Transverse colon (tissue), 4 donors: ENCODE results near the gene AGBL4.

ENCODE experiments used
- CTCF ChIP-seq, 5 experiments: fragments of 200-600 bp in 3 of 5; fragments of 450-650 bp in 2 of 5; sonication (generic) in 3 of 5; IDR thresholded peaks; 1 replicate in 2 of 5; 2 replicates in 3 of 5; pipeline ENCODE4 v1.5.1; 2016 to 2017; ENCODE audit warnings: antibody characterized with exemption in 5 of 5, inconsistent platforms in 3 of 5, mild to moderate bottlenecking in 2 of 5, moderate library complexity in 1 of 5
- EP300 ChIP-seq: sonication (generic); formaldehyde crosslinking; IDR thresholded peaks from one replicate; pipeline ENCODE4 v1.6.1; 2017; ENCODE audit warnings: antibody characterized with exemption, low read depth
- POLR2A ChIP-seq: fragments of 450-650 bp; IDR thresholded peaks from one replicate; pipeline ENCODE4 v1.6.1; 2016; ENCODE audit warnings: antibody characterized with exemption, mild to moderate bottlenecking, moderate library complexity
- POLR2AphosphoS5 ChIP-seq, 3 donors: sonication (generic); formaldehyde crosslinking; IDR thresholded peaks; one replicate each; pipeline ENCODE4 v1.6.1; 2016; ENCODE audit warnings: antibody characterized with exemption in 3 of 3

GRCh38 chr1:49050041-49050440 lies 973.7 kb downstream of the AGBL4 start:
- no peak for TF ChIP-seq POLR2A
- TF ChIP-seq CTCF (IDR thresholded peaks at IDR 0.05) = no peak
- no peak for TF ChIP-seq EP300
- TF ChIP-seq POLR2AphosphoS5 (IDR thresholded peaks at IDR 0.05) = no peak
